HG03108 (cell line): ENCODE data around the gene FRMD4B.

ENCODE experiments used
- ATAC-seq: cut with Tn5 transposase; IDR thresholded peaks from one replicate; pipeline ENCODE4 v1.9.1; 2021; ENCODE audit warnings: moderate library complexity; ENCODE audit not compliant: unreplicated experiment

FRMD4B gene

DNA sequence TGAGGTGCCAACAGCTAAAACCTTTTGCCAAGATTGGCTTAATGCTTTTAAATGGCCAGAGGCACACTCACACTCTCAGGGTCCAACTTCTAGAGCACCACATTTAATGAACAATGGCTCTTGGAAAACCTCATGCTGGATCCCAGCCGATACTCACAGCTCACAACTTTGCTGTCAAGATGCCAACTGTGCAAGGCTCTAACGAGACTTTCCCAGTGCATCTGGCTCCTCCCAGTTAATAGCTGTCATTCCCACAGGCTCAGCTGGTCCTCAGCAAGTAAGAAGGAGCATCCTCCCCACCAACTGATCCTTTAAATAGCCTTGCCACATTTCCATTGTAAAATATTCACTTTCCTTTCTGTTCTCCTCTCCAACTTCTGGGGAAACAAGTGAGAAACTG, 20.3 kb upstream of the FRMD4B start:
- ATAC-seq: no peak

DNA sequence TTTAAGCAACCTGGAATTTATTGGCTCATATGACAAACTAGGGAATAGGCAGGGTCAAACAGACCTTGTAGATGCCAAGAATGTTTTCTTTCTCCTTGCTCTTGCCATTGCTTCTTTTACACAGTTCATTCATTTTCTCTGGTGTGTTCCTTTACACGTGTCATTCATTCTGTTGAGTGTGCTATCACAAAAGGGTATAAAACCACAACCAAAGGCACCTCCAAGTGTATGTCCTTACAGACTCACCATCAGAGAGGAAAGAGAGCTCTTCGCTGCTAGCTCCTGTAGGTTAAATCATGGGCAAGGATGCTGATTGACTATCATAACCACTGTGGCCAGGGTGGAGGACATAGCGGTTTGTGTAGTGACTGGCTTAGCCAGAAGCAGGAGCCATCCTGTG, 19.2 kb upstream of the FRMD4B start:
- ATAC-seq: no peak

GRCh38 chr3:69403454-69403853, 17.6 kb upstream of the FRMD4B start:
- ATAC-seq: no peak

DNA sequence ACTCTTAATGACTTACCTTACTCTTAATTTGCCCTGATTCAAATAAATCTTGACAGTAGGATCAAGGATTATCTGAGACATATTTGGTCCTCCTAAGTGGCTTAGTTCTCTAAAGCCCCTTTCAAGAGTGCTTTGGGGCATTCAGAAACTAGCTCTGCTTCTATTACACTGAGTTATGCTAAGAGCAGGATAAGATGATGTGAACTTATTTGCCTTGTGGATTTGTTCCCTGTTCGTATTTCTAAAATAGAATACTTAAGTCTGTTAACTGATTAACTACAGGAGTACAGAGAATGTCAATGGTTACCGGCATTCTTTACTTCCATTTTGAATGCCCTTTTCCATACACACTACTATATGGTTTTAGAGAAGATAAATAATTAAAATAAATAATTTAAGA, 14.8 kb upstream of the FRMD4B start:
- ATAC-seq: no peak

DNA sequence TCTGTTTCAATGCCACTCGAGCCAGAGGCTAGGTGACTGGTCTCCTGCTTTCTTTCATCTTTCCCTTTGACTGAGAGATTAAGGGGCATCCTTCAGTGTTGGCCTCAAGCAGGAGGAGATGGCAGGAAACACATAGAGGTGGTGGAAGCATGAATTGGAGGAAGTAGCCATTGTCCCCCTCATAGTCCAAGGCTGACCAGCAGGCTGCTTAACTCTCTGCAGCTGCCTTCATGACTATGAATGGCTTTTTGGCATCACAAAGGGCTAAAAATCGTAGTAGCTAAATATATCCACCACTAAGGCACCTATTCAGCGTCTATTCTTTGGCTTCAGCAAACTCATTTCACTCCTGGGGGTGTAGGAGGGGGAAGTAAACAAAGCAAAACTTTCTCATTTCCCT, 7.0 kb upstream of the FRMD4B start:
- ATAC-seq: no peak

DNA sequence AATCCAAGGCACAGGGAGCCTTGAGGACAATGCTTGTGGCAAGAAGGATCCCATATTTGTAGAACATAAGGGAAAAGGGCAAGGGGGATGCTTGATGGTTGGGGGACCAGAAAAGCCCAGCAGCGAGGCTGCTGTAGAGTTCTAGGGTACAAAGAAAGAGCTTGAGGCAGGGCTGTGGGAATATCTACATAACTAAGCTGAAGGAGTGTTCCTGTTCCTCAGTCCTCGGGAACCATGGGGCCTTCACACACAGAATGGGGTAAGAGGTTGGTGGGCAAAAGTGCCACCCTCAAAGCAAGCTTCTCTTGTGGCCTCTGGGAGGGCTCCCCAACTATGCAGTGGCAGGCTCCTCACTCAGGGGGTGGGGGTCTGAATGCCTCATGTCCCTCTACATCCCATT, 6.5 kb upstream of the FRMD4B start:
- no peak for ATAC-seq

DNA sequence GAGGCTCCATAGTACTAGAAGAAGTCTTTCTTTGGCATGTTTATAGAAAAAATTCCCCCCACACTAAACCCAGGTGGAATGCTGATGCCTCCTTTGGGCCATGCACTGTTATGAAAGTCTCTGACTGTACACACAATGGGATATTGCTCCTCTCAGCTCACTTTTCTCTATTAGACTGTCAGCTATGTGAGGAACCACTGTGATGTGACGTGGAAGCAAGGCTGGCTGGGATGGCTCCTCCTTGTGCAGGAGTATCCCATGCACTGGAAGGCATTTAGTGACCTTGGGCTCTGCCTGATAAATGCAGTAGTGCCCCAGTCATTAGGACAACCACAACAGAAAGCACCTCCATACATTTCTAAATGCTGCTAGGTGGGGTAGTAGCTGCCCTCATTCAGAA, 5.7 kb upstream of the FRMD4B start:
- ATAC-seq: no peak

GRCh38 chr3:69390771-69391170, 4.9 kb upstream of the FRMD4B start:
- ATAC-seq: no peak

- ATAC-seq: no peak
These were observed 3.8 kb upstream of the FRMD4B start for GRCh38 chr3:69389520-69390248.

DNA sequence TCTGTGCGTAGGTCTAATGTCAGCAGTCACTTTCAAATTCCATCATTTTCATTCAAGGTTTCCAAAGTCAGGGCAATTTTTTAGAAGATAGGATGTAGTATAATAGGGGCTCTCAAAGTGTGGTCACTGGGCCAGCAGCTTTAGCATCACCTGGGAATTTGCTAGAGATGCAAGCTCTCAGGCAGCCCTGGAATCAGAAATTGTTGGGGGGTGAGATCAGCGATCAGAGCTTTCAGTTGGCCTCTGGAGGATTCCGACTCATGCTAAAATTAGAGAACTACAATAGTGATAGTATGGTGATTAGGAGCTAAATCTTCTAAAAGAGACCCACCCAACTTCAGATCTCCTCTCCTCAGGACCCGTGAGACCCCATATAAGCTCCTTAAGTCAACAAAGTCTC, 2.4 kb upstream of the FRMD4B start:
- ATAC-seq: no peak

GRCh38 chr3:69386556-69387385, 883 bp upstream of the FRMD4B start:
- no peak for ATAC-seq

- no peak for ATAC-seq
These were observed 665 bp downstream of the FRMD4B start for GRCh38 chr3:69385123-69385722.

DNA sequence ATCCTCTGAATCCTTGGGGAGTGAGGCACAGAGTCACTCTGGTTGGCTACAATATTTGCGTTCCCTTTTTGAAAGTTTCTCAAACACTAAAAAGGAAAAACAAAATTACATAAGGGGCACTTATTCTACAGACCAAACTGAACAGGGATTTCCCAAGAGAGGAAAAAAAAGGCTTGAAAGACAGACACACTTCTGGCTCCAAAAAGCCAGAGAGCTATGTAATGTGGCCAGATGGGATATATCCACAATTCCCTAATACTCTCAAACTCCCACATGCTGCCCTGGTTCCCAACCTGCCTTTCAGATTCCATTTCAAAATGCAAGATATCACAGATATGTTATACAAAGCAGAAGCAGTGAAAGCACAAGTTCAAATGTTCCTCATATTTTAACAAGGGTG, 1.6 kb downstream of the FRMD4B start:
- ATAC-seq: no peak

- no peak for ATAC-seq
These were observed 6.2 kb downstream of the FRMD4B start for GRCh38 chr3:69379661-69380060.

- no peak for ATAC-seq
These were observed 7.6 kb downstream of the FRMD4B start for GRCh38 chr3:69378112-69378802.

GRCh38 chr3:69377262-69377661, 8.6 kb downstream of the FRMD4B start:
- no peak for ATAC-seq

DNA sequence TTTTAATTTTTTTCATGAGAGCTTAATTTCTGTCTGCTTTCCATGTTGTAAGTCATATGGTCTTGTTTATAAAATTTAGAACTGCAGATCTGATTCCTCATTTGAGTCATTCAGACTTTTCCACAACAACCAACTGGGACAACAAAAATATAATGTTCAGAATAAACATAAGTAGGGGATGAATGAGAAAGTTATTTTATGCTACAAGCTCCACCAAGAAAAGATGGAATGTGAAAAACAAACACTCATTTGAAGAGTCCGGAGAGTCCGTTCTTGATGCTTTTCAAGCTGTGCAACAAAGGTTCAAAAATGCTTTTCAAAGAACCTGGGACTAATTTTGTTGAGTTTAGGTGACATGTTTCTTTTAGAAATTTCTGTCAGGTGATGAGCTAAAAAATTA, 9.2 kb downstream of the FRMD4B start:
- no peak for ATAC-seq

DNA sequence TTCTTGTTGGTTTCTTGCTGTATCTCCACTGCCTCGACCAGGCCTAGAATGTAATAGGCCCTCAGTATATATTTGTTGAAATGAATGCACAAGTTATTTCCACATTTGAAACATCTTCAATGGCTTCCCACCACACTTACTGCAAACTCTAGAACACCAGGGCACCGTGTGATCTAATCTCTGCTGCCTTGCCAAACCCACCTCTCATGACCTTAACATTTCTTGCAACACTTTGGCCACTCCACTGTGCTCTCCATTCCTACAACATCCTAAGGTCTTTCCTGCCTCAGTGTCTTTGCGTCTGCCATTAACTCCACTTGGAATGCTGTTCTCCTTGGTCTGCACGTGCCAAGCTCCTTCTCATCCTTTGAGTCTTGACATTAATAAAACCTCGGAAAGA, 14.1 kb downstream of the FRMD4B start:
- ATAC-seq: no peak

- ATAC-seq: no peak
These were observed 15.0 kb downstream of the FRMD4B start for GRCh38 chr3:69370901-69371301.

- no peak for ATAC-seq
These were observed 15.6 kb downstream of the FRMD4B start for GRCh38 chr3:69370156-69370883.
